HEK293 (cell line): ENCODE measurements around the gene DOK6.

ENCODE experiments used
- CTCF ChIA-PET: fragments of 350-600 bp; formaldehyde crosslinking; extraction: SDS; loops from one replicate; lab custom pipeline; 2021; ENCODE audit warnings: antibody characterized with exemption; lab: Yijun Ruan, JAX
- POLR2A ChIA-PET: fragments of 300-600 bp; formaldehyde crosslinking; extraction: SDS; loops from one replicate; lab custom pipeline; 2020; ENCODE audit warnings: antibody characterized with exemption, inconsistent platforms; lab: Yijun Ruan, JAX
- H3K27ac ChIP-seq: fragments of 200-500 bp; sonication (Bioruptor generic); 2 replicates; pipeline ENCODE4 v1.5.1; 2014; ENCODE audit warnings: low read depth, low read length, control low read depth, inconsistent platforms; ENCODE audit errors: extremely low read depth
- H3K36me3 ChIP-seq, 2 experiments: fragments of 200-500 bp in 1 of 2; sonication (Bioruptor generic) in 1 of 2; 1 replicate in 1 of 2; 2 replicates in 1 of 2; pipeline ENCODE4 v1.5.1; 2014 to 2017; ENCODE audit warnings: inconsistent platforms in 2 of 2, low read length in 2 of 2; ENCODE audit not compliant: control insufficient read depth in 2 of 2, insufficient read depth in 1 of 2
- H3K4me1 ChIP-seq: fragments of 200-500 bp; sonication (Bioruptor generic); 2 replicates; pipeline ENCODE4 v1.5.1; 2014; ENCODE audit warnings: mild to moderate bottlenecking, low read length, inconsistent platforms; ENCODE audit not compliant: control insufficient read depth, insufficient read depth
- H3K4me3 ChIP-seq: 2 replicates; pipeline ENCODE4 v1.5.1; 2011; ENCODE audit warnings: low read depth, mild to moderate bottlenecking, control low read depth, low read length, moderate library complexity
- H3K9me3 ChIP-seq: fragments of 200-500 bp; sonication (Bioruptor generic); 2 replicates; pipeline ENCODE4 v1.5.1; 2014; ENCODE audit warnings: low read depth, low read length, inconsistent platforms; ENCODE audit not compliant: control insufficient read depth, insufficient read depth
- GLI2 ChIP-seq: fragments of 450-650 bp; formaldehyde crosslinking; IDR thresholded peaks from 2 replicates; pipeline ENCODE4; 2017; ENCODE audit warnings: missing biosample characterization, missing genetic modification characterization, low read depth, borderline replicate concordance
- HOXA7 ChIP-seq: sonication (generic); formaldehyde crosslinking; IDR thresholded peaks from 2 replicates; pipeline ENCODE4 v1.8.1; 2022; ENCODE audit warnings: missing genetic modification reagents, borderline replicate concordance
- HOXD13 ChIP-seq: sonication (generic); formaldehyde crosslinking; IDR thresholded peaks from 2 replicates; pipeline ENCODE4 v1.8.0; 2022; ENCODE audit warnings: missing genetic modification reagents, borderline replicate concordance
- OSR2 ChIP-seq: fragments of 450-650 bp; formaldehyde crosslinking; IDR thresholded peaks from 2 replicates; pipeline ENCODE4 v1.5.1; 2016; ENCODE audit warnings: missing biosample characterization, missing genetic modification characterization
- PRDM4 ChIP-seq: fragments of 450-650 bp; formaldehyde crosslinking; IDR thresholded peaks from 2 replicates; pipeline ENCODE4 v1.5.1; 2017; ENCODE audit warnings: missing biosample characterization, missing genetic modification characterization
- REPIN1 ChIP-seq: fragments of 450-650 bp; formaldehyde crosslinking; IDR thresholded peaks from 2 replicates; pipeline ENCODE4 v1.5.1; 2017; ENCODE audit warnings: missing biosample characterization, missing genetic modification characterization, low read depth
- SP3 ChIP-seq: fragments of 450-650 bp; formaldehyde crosslinking; IDR thresholded peaks from 2 replicates; pipeline ENCODE4 v1.5.1; 2016; ENCODE audit warnings: missing biosample characterization, missing genetic modification characterization
- SP7 ChIP-seq: fragments of 450-650 bp; formaldehyde crosslinking; IDR thresholded peaks from 2 replicates; pipeline ENCODE4 v1.5.1; 2016; ENCODE audit warnings: missing biosample characterization, missing genetic modification characterization
- ZBTB10 ChIP-seq: fragments of 450-650 bp; formaldehyde crosslinking; IDR thresholded peaks from 2 replicates; pipeline ENCODE4 v1.5.1; 2016; ENCODE audit warnings: missing biosample characterization, missing genetic modification characterization
- ZBTB7A ChIP-seq: fragments of 450-650 bp; formaldehyde crosslinking; IDR thresholded peaks from 2 replicates; pipeline ENCODE4 v1.5.1; 2016; ENCODE audit warnings: low read depth, missing biosample characterization, missing genetic modification characterization
- ZIC2 ChIP-seq: fragments of 450-650 bp; formaldehyde crosslinking; IDR thresholded peaks from 2 replicates; pipeline ENCODE4 v1.5.1; 2016; ENCODE audit warnings: missing biosample characterization, missing genetic modification characterization
- ZNF114 ChIP-seq: fragments of 450-650 bp; formaldehyde crosslinking; IDR thresholded peaks from 2 replicates; pipeline ENCODE4 v1.5.0; 2017; ENCODE audit warnings: missing biosample characterization, missing genetic modification characterization
- ZNF157 ChIP-seq: fragments of 450-650 bp; formaldehyde crosslinking; IDR thresholded peaks from 2 replicates; pipeline ENCODE4 v1.5.1; 2016; ENCODE audit warnings: missing biosample characterization, missing genetic modification characterization
- ZNF280D ChIP-seq: fragments of 450-650 bp; formaldehyde crosslinking; IDR thresholded peaks from 2 replicates; pipeline ENCODE4 v1.5.1; 2016; ENCODE audit warnings: missing biosample characterization, missing genetic modification characterization
- ZNF354C ChIP-seq: fragments of 450-650 bp; formaldehyde crosslinking; IDR thresholded peaks from 2 replicates; pipeline ENCODE4 v1.5.1; 2016; ENCODE audit warnings: missing biosample characterization, missing genetic modification characterization, low read depth, borderline replicate concordance
- ZNF37A ChIP-seq: fragments of 450-650 bp; IDR thresholded peaks from 2 replicates; pipeline ENCODE4 v1.5.1; 2018; ENCODE audit warnings: missing biosample characterization, missing genetic modification characterization
- ZNF48 ChIP-seq: fragments of 450-650 bp; formaldehyde crosslinking; IDR thresholded peaks from 2 replicates; pipeline ENCODE4 v1.5.1; 2016; ENCODE audit warnings: missing biosample characterization, missing genetic modification characterization
- ZNF555 ChIP-seq: fragments of 450-650 bp; formaldehyde crosslinking; conservative IDR thresholded peaks from 2 replicates; pipeline ENCODE4 v1.5.1; 2017; ENCODE audit warnings: missing biosample characterization, mild to moderate bottlenecking, missing genetic modification characterization, inconsistent platforms
- ZNF610 ChIP-seq: fragments of 450-650 bp; formaldehyde crosslinking; IDR thresholded peaks from 2 replicates; pipeline ENCODE4 v1.5.1; 2016; ENCODE audit warnings: missing biosample characterization, missing genetic modification characterization, borderline replicate concordance
- ZNF621 ChIP-seq: fragments of 450-650 bp; formaldehyde crosslinking; IDR thresholded peaks from 2 replicates; pipeline ENCODE4 v1.5.1; 2017; ENCODE audit warnings: missing biosample characterization, missing genetic modification characterization
- ZNF76 ChIP-seq: fragments of 450-650 bp; formaldehyde crosslinking; IDR thresholded peaks from 2 replicates; pipeline ENCODE4; 2016; ENCODE audit warnings: low read depth, missing biosample characterization, missing genetic modification characterization, borderline replicate concordance
- ZSCAN30 ChIP-seq: fragments of 450-650 bp; IDR thresholded peaks from 2 replicates; pipeline ENCODE4 v1.5.1; 2018; ENCODE audit warnings: missing biosample characterization, mild to moderate bottlenecking, missing genetic modification characterization, moderate library complexity

The DOK6 gene

GRCh38 chr18:69752737-69753380 lies 352.2 kb downstream of the DOK6 start (continued):
- TF ChIP-seq ZNF610 (tag by site-specific recombination) (no peak), ZBTB7A (tag by site-specific recombination) (no peak), ZNF37A (no peak), REPIN1 (tag by site-specific recombination) (no peak), ZNF280D (tag by site-specific recombination) (no peak), ZSCAN30 (tag by site-specific recombination) (no peak)

GRCh38 chr18:69754108-69754507 lies 353.4 kb downstream of the DOK6 start:
- ChIA-PET CTCF (interaction anchor here (0.7 kb wide), 1 partner anchor 1192 kb away, joined by 4 read pairs; no protein-coding TSS in a partner anchor), POLR2A (no interaction called here)
- Histone ChIP-seq H3K27ac (no peak overlapping the region), H3K36me3 (no peaks in the 10 kb centered on the region), H3K4me3 (no peak overlapping the region), H3K9me3 (no peaks in the 10 kb centered on the region), H3K4me1 (no peaks in the 10 kb centered on the region)
- TF ChIP-seq SP3: no peak
- TF ChIP-seq PRDM4: no peak
- no peak for TF ChIP-seq OSR2 (tag by site-specific recombination)
- no peak for TF ChIP-seq ZNF621 (tag by site-specific recombination)

GRCh38 chr18:69755041-69755440 lies 354.4 kb downstream of the DOK6 start:
- ChIA-PET CTCF (no interaction called here), POLR2A (no interaction called here)
- Histone ChIP-seq H3K36me3 (no peaks in the 10 kb centered on the region), H3K9me3 (no peaks in the 10 kb centered on the region)
- no peak for TF ChIP-seq ZNF114
- no peak for TF ChIP-seq ZNF76
- no peak for TF ChIP-seq GLI2 (tag by site-specific recombination)
- no peak for TF ChIP-seq ZNF555
- TF ChIP-seq, all 188 proteins: peak for 0
- Histone ChIP-seq H3K4me1 (no peaks in the 10 kb centered on the region), H3K4me3 (no peak overlapping the region), H3K27ac (no peak overlapping the region)

- H3K4me3 ChIP-seq: no peak overlapping the region
- CTCF ChIA-PET: interaction anchor here (0.6 kb wide), 1 partner anchor 903 kb away, joined by 3 read pairs; no protein-coding TSS in a partner anchor
- POLR2A ChIA-PET: no interaction called here
- no peak for TF ChIP-seq ZNF354C (tag by site-specific recombination)
- TF ChIP-seq SP7 (tag by site-specific recombination): no peak
- TF ChIP-seq ZNF610 (tag by site-specific recombination): no peak
- TF ChIP-seq HOXD13: no peak
- TF ChIP-seq ZNF48 (tag by site-specific recombination): no peak
- no peak for TF ChIP-seq HOXA7 (CRISPR knock-in tag)
- TF ChIP-seq ZIC2 (tag by site-specific recombination): no peak
- no peak for TF ChIP-seq ZBTB10 (tag by site-specific recombination)
- TF ChIP-seq ZNF157: no peak
These were observed 355.3 kb downstream of the DOK6 start for GRCh38 chr18:69755856-69756496.

More at GRCh38 chr18:69755856-69756496, 355.3 kb downstream of the DOK6 start:
- H3K27ac ChIP-seq: no peak overlapping the region
- H3K4me1 ChIP-seq: no peaks in the 10 kb centered on the region
- H3K36me3 ChIP-seq: no peaks in the 10 kb centered on the region
- no peaks in the 10 kb centered on the region for H3K9me3 ChIP-seq
